Right atrium auricular region (tissue), 2 donors: ENCODE results near the gene PLEKHA8. TPM values are rescaled to one million over a fixed set of nuclear protein-coding genes. Genes with fewer than 3 reads are reported as not detected.
A peak's percentile ranks its signal among the peaks of the same experiment; 100 is the strongest.

Experiments
- DNase-seq: peaks from one replicate; pipeline ENCODE4 v3.0.0-alpha.2; 2019; ENCODE audit warnings: low spot score
- H3K27ac ChIP-seq, 2 donors: fragments of 200-600 bp; sonication (generic); 1 replicate in 1 of 2; 2 replicates in 1 of 2; pipeline ENCODE4 v1.5.1; 2016 to 2019
- H3K27me3 ChIP-seq, 2 donors: fragments of 200-600 bp; sonication (generic); one replicate each; pipeline versions ENCODE4 v1.5.1 to v1.6.0; 2017 to 2019
- H3K36me3 ChIP-seq: fragments of 200-600 bp; sonication (generic); one replicate; pipeline ENCODE4 v1.5.1; 2016
- H3K4me1 ChIP-seq, 2 donors: fragments of 200-600 bp; sonication (generic); one replicate each; pipeline versions ENCODE4 v1.5.1 to v1.6.0; 2017 to 2019
- H3K4me3 ChIP-seq, 2 donors: fragments of 200-600 bp; sonication (generic); 1 replicate in 1 of 2; 2 replicates in 1 of 2; pipeline ENCODE4 v1.5.1; 2017 to 2019; ENCODE audit warnings: mild to moderate bottlenecking in 1 of 2, moderate library complexity in 1 of 2
- H3K9me3 ChIP-seq, 2 donors: fragments of 200-600 bp; sonication (generic); one replicate each; pipeline ENCODE4 v1.5.1; 2019
- total RNA-seq, 2 donors: library from RNA; depleted of rRNA; stranded (reverse); fragments of >200 nt; gene quantifications; one replicate each; pipeline ENCODE4 v1.1.0, GENCODE V29; 2016
- TF ChIP-seq, protein P1 (sequence below), 2 donors: fragments of 200-600 bp; sonication (generic); IDR thresholded peaks; one replicate each; pipeline ENCODE4 v1.5.1; 2019; ENCODE audit warnings: antibody characterized with exemption in 2 of 2

PLEKHA8 gene
- total RNA-seq, 2 donors from 2014 or later: 2.0 to 3.3 TPM

DNA sequence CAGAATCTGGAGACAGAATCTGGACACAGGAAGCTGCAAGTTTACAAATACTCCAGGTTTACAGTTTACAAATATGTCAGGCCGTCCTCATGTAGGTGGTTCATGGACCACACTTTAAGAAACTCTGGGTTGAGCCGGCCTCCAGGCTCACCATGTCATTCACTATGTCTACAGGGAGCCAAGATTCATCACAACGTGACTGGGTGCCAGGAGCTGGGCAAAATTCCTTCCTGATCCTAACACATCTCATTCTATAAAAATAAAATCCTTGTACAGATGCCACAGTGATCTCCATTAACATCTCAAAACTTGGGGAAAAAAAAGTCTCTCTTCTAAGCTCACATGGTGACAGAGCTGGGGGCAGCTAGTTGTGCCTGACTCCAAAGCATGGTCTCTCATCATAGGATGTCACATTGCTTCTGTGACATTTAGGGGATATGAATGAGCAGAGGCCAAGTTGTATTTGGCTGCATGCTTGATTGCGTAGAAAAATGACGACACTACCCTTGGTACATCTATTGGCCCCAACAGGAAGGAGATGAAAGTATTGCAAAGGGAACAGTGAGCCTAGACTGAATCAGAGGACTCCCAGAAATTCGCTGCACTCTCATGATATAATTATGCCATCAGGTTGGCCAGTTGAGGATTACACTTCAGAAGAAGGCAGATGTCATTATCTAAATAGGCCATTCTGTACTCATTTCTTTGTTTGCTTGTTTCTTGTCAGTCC lies 142.4 kb downstream of the PLEKHA8 start:
- TF ChIP-seq, protein P1, sequence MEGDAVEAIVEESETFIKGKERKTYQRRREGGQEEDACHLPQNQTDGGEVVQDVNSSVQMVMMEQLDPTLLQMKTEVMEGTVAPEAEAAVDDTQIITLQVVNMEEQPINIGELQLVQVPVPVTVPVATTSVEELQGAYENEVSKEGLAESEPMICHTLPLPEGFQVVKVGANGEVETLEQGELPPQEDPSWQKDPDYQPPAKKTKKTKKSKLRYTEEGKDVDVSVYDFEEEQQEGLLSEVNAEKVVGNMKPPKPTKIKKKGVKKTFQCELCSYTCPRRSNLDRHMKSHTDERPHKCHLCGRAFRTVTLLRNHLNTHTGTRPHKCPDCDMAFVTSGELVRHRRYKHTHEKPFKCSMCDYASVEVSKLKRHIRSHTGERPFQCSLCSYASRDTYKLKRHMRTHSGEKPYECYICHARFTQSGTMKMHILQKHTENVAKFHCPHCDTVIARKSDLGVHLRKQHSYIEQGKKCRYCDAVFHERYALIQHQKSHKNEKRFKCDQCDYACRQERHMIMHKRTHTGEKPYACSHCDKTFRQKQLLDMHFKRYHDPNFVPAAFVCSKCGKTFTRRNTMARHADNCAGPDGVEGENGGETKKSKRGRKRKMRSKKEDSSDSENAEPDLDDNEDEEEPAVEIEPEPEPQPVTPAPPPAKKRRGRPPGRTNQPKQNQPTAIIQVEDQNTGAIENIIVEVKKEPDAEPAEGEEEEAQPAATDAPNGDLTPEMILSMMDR (IDR thresholded peaks at IDR 0.05): no peak
- H3K36me3 ChIP-seq: no peaks in the 10 kb centered on the region
- H3K4me1 ChIP-seq: peaks cover 0 to 34% of the 10 kb centered on the region in 2 donors
- H3K4me3 ChIP-seq: no peak overlapping the region
- no peaks in the 10 kb centered on the region for H3K27me3 ChIP-seq
- no peak for DNase-seq
- no peaks in the 10 kb centered on the region for H3K9me3 ChIP-seq
- H3K27ac ChIP-seq: no peak overlapping the region

DNA sequence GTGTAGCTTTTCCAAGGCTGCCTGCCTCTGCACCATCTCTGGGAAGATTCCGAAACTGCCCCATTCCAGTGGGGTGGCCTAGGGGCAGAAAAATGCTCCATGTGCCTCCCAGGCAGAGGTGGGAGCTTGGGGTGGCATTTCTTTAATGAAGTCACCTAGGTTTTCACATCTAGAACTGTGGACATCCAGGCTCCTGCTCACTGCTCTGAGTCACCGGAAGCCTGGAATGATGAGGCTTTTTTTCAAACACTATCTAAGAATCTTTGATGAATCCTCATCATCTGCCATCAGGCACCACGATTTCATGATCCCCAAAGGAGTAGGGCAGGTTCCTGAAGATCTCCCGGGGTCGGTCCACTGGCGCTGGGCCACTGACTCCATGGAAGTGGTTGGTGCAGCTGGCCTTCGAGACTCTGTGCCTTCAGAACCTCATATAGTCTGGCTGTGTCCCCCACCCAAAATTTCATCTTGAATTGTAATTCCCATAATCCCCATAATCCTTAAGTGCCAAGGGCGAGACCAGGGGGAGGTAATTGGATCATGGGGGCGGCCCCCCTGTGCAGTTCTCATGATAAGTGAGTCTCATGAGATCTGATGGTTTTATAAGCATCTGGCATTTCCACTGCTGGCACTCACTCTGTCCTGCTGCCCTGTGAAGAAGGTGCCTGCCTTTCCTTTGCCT lies 143.7 kb downstream of the PLEKHA8 start:
- peaks cover 0 to 43% of the 10 kb centered on the region in 2 donors for H3K4me1 ChIP-seq

DNA sequence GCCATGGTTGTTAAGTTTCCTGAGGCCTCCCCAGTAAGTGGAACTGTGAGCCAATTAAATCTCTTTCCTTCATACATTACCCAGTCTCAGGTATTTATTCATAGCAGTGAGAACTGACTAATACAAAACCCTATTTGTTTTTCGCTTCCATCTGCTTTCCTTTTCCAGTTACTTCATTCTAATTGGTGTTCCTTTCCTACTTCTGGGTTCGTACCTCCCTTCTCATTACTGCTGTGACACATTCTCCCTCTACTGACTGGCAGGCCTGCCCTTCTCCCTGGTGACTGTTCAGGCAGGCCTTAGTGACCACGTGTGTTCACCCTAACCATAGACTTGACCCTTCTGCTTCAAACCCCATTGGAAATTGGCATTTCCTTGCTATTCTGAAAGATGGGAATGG lies 144.2 kb downstream of the PLEKHA8 start:
- peak overlapping the region; percentile 30 to 71 for H3K27ac ChIP-seq
- no peaks in the 10 kb centered on the region for H3K36me3 ChIP-seq
- H3K27me3 ChIP-seq: no peaks in the 10 kb centered on the region
- TF ChIP-seq, protein P1 (IDR thresholded peaks at IDR 0.05): no peak
- H3K4me3 ChIP-seq: no peak overlapping the region
- no peak for DNase-seq
- H3K4me1 ChIP-seq: peaks cover 0 to 43% of the 10 kb centered on the region in 2 donors
- H3K9me3 ChIP-seq: no peaks in the 10 kb centered on the region

More for the DNA sequence above, 143.7 kb downstream of the PLEKHA8 start:
- H3K27me3 ChIP-seq: no peaks in the 10 kb centered on the region
- TF ChIP-seq, protein P1 (IDR thresholded peaks at IDR 0.05): no peak
- no peak overlapping the region for H3K4me3 ChIP-seq
- H3K27ac ChIP-seq: no peak overlapping the region
- no peaks in the 10 kb centered on the region for H3K9me3 ChIP-seq
- no peaks in the 10 kb centered on the region for H3K36me3 ChIP-seq
- DNase-seq: no peak

DNA sequence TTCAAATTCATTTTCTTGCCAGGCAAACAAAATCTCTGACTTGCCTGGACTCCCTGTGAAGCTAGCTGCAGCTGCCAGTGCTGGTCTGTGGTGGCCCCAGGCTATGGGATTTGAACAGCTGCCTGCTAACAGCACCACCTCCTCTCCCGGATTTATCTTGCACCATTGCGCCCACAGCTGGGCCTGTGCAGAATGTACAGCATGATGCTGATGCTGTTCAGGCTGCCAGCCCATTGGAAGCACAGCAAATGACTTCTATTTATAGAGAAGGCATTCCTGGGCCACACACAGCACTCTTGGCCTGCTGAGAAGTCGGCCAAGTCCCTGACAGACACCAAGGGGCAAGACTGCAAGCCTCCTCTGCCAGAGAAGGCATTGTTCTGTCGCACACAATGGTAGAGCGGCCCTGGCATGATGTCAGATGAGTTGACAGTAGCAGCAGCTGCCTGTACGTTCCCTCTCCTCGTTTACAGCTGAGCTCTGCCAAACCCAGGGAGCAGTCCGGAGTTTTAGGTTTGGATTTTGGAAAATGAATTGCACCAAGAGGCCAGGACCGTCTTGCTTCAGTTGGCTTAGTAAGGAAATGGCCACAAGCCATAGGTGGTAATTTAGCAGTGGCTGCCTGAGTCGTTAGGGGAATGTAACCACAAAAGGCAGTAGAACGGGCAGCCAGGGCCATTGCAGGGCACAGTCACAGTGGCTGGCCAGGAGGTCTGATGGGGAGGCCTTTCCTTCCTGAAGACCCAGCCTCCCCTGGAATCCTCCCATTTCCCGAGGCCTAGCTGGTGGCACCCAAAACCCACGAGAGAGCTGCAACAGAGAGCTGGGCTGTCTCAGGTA lies 145.1 kb downstream of the PLEKHA8 start:
- H3K4me1 ChIP-seq: peaks cover 0 to 43% of the 10 kb centered on the region in 2 donors
- peak overlapping the region; percentile 30 to 71 for H3K27ac ChIP-seq
- peak; percentile 69 for DNase-seq
- no peaks in the 10 kb centered on the region for H3K36me3 ChIP-seq
- H3K9me3 ChIP-seq: no peaks in the 10 kb centered on the region
- TF ChIP-seq, protein P1 (IDR thresholded peaks at IDR 0.05): peak in 1 of 2 donors; percentile 23
- no peaks in the 10 kb centered on the region for H3K27me3 ChIP-seq
- no peak overlapping the region for H3K4me3 ChIP-seq

DNA sequence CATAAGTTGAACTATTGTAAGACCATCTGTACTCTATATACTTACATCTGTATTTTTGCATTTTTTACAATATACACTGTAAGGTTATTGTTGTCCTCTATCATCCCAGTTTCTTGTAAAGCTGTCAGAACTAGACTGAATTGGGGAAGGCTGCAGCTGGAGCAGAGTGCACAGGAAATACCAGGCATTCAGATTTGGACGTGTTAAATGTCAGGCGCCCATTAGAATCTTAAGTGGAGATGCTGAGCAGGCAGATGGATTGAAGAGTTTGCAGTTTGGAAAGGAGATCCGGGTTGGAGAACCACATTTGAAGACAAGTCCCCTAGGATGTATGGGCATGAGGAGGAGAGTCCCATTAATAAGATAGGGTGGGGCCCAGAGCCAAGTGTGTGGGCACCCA lies 147.0 kb downstream of the PLEKHA8 start:
- Histone ChIP-seq H3K4me3 (no peak overlapping the region), H3K27me3 (no peaks in the 10 kb centered on the region), H3K9me3 (no peaks in the 10 kb centered on the region), H3K27ac (no peak overlapping the region), H3K4me1 (peaks cover 0 to 43% of the 10 kb centered on the region in 2 donors), H3K36me3 (no peaks in the 10 kb centered on the region)
- DNase-seq: no peak
- TF ChIP-seq, protein P1 (IDR thresholded peaks at IDR 0.05): no peak
